Gastrocnemius medialis (tissue), 4 donors: ENCODE measurements around the gene IFNK. TPM values are rescaled to one million over a fixed set of nuclear protein-coding genes. Genes with fewer than 3 reads are reported as not detected.

Experiments
- ATAC-seq, 2 donors: fragments of 150-250 bp; one replicate each; pipeline ENCODE4 v1.9.1; 2016
- DNase-seq, 2 donors: peaks; one replicate each; pipeline ENCODE4 v3.0.0-alpha.2; 2019
- H3K27ac ChIP-seq, 4 donors: fragments of 200-600 bp; sonication (generic); 1 replicate in 1 of 4; 2 replicates in 3 of 4; pipeline ENCODE4 v1.5.1; 2016 to 2018; ENCODE audit warnings: mild to moderate bottlenecking in 2 of 4, moderate library complexity in 1 of 4
- H3K27me3 ChIP-seq, 3 donors: fragments of 200-600 bp; sonication (generic) in 2 of 3; 1 replicate in 1 of 3; 2 replicates in 2 of 3; pipeline versions ENCODE4 v1.5.1 to v1.6.0; 2016 to 2019; ENCODE audit warnings: mild to moderate bottlenecking in 1 of 3, moderate library complexity in 1 of 3
- H3K36me3 ChIP-seq, 2 donors: fragments of 200-600 bp; sonication (generic) in 1 of 2; one replicate each; pipeline ENCODE4 v1.5.1; 2017 to 2018
- H3K4me1 ChIP-seq, 2 donors: fragments of 200-600 bp; sonication (generic) in 1 of 2; one replicate each; pipeline ENCODE4 v1.5.1; 2016 to 2017; ENCODE audit warnings: mild to moderate bottlenecking in 2 of 2
- H3K4me3 ChIP-seq, 4 donors: fragments of 200-600 bp; sonication (generic) in 3 of 4; 1 replicate in 1 of 4; 2 replicates in 3 of 4; pipeline ENCODE4 v1.5.1; 2016 to 2019; ENCODE audit warnings: mild to moderate bottlenecking in 2 of 4
- H3K9me3 ChIP-seq, 3 donors: fragments of 200-600 bp; sonication (generic) in 2 of 3; 1 replicate in 1 of 3; 2 replicates in 2 of 3; pipeline ENCODE4 v1.5.1; 2016 to 2019
- CTCF ChIP-seq, 5 experiments: fragments of 450-650 bp in 3 of 5; fragments of 200-600 bp in 2 of 5; sonication (generic) in 2 of 5; IDR thresholded peaks in 4 of 5; conservative IDR thresholded peaks in 1 of 5; 1 replicate in 4 of 5; 2 replicates in 1 of 5; pipeline ENCODE4 v1.5.1; 2016 to 2019; ENCODE audit warnings: antibody characterized with exemption in 5 of 5, mild to moderate bottlenecking in 3 of 5, moderate library complexity in 3 of 5
- POLR2A ChIP-seq, 2 donors: fragments of 450-650 bp; IDR thresholded peaks; one replicate each; pipeline ENCODE4 v1.6.1; 2017; ENCODE audit warnings: antibody characterized with exemption in 2 of 2, mild to moderate bottlenecking in 2 of 2, moderate library complexity in 2 of 2
- in situ Hi-C, 4 donors: fragments of 200-750 bp; cut with MboI; loops; one replicate each; pipeline versions ENCODE4 v1.15.0 to v1.8.0; 2017; ENCODE audit warnings: low sequenced_read_pairs in 4 of 4
- intact Hi-C: fragments of 100-400 bp; cut with DNase I; formaldehyde crosslinking; loops from one replicate; pipeline ENCODE4 v1.15.1; 2023; ENCODE audit warnings: low total_unique reads
- total RNA-seq, 4 donors: library from RNA; depleted of rRNA; stranded (reverse); fragments of >200 nt; gene quantifications; one replicate each; pipeline versions ENCODE4 v1.1.0 to v1.2.3, GENCODE V29; 2016

Gene IFNK
- total RNA-seq, 4 donors from 2014 or later: not detected

GRCh38 chr9:27505744-27506161, 18.3 kb upstream of the IFNK start:
- no peak overlapping the region for H3K4me3 ChIP-seq
- no peaks in the 10 kb centered on the region for H3K4me1 ChIP-seq
- TF ChIP-seq POLR2A (IDR thresholded peaks at IDR 0.05) (no peak), CTCF (IDR thresholded peaks at IDR 0.05 in 4 of 5, conservative IDR thresholded peaks at IDR 0.05 in 1 of 5) (no peak)
- ATAC-seq (no peak), DNase-seq (no peak)
- no peaks in the 10 kb centered on the region for H3K36me3 ChIP-seq
- no peaks in the 10 kb centered on the region for H3K27me3 ChIP-seq
- H3K27ac ChIP-seq: no peak overlapping the region
- intact Hi-C loops: no loop called here
- in situ Hi-C loops: no loop called here
- no peaks in the 10 kb centered on the region for H3K9me3 ChIP-seq

- H3K9me3 ChIP-seq: no peaks in the 10 kb centered on the region
- intact Hi-C loops (no loop called here), in situ Hi-C loops (no loop called here)
- H3K27me3 ChIP-seq: no peaks in the 10 kb centered on the region
- TF ChIP-seq CTCF (IDR thresholded peaks at IDR 0.05 in 4 of 5, conservative IDR thresholded peaks at IDR 0.05 in 1 of 5) (no peak), POLR2A (IDR thresholded peaks at IDR 0.05) (no peak)
- no peak for ATAC-seq
- no peak overlapping the region for H3K27ac ChIP-seq
- H3K4me3 ChIP-seq: no peak overlapping the region
- no peaks in the 10 kb centered on the region for H3K36me3 ChIP-seq
- DNase-seq: no peak
- no peaks in the 10 kb centered on the region for H3K4me1 ChIP-seq
Measured at GRCh38 chr9:27506981-27507380, 17.1 kb upstream of the IFNK start.

- H3K4me3 ChIP-seq: no peak overlapping the region
- H3K27me3 ChIP-seq: no peaks in the 10 kb centered on the region
- intact Hi-C loops: no loop called here
- H3K27ac ChIP-seq: no peak overlapping the region
- H3K36me3 ChIP-seq: no peaks in the 10 kb centered on the region
- no peaks in the 10 kb centered on the region for H3K9me3 ChIP-seq
- TF ChIP-seq CTCF (IDR thresholded peaks at IDR 0.05 in 4 of 5, conservative IDR thresholded peaks at IDR 0.05 in 1 of 5): no peak
- no peak for TF ChIP-seq POLR2A (IDR thresholded peaks at IDR 0.05)
- peaks cover 0 to 12% of the 10 kb centered on the region in 2 donors for H3K4me1 ChIP-seq
- ATAC-seq (no peak), DNase-seq (no peak)
- in situ Hi-C loops: no loop called here
Measured at GRCh38 chr9:27510780-27511179, 13.3 kb upstream of the IFNK start.

GRCh38 chr9:27511771-27512170, 12.3 kb upstream of the IFNK start:
- H3K36me3 ChIP-seq: no peaks in the 10 kb centered on the region
- H3K9me3 ChIP-seq: no peaks in the 10 kb centered on the region
- in situ Hi-C loops (no loop called here), intact Hi-C loops (no loop called here)
- ATAC-seq (no peak), DNase-seq (no peak)
- peaks cover 0 to 18% of the 10 kb centered on the region in 2 donors for H3K4me1 ChIP-seq
- no peak for TF ChIP-seq POLR2A (IDR thresholded peaks at IDR 0.05)
- no peak for TF ChIP-seq CTCF (IDR thresholded peaks at IDR 0.05 in 4 of 5, conservative IDR thresholded peaks at IDR 0.05 in 1 of 5)
- no peak overlapping the region for H3K4me3 ChIP-seq
- H3K27ac ChIP-seq: no peak overlapping the region
- no peaks in the 10 kb centered on the region for H3K27me3 ChIP-seq

GRCh38 chr9:27514551-27514950, 9.5 kb upstream of the IFNK start:
- Histone ChIP-seq H3K9me3 (no peaks in the 10 kb centered on the region), H3K4me3 (no peak overlapping the region), H3K36me3 (no peaks in the 10 kb centered on the region), H3K27ac (no peak overlapping the region), H3K4me1 (peaks cover 0 to 18% of the 10 kb centered on the region in 2 donors), H3K27me3 (no peaks in the 10 kb centered on the region)
- intact Hi-C loops (no loop called here), in situ Hi-C loops (no loop called here)
- DNase-seq: no peak
- peak; percentile 33 to 64 for ATAC-seq
- TF ChIP-seq CTCF (IDR thresholded peaks at IDR 0.05 in 4 of 5, conservative IDR thresholded peaks at IDR 0.05 in 1 of 5) (no peak), POLR2A (IDR thresholded peaks at IDR 0.05) (no peak)
